NT2/D1 (cell line): ENCODE measurements around the gene TGFA.

ENCODE experiments used
- SUZ12 ChIP-seq: IDR thresholded peaks from 2 replicates; pipeline ENCODE4 v1.6.1; 2011; ENCODE audit not compliant: insufficient read length, insufficient read depth; ENCODE audit errors: extremely low read depth
- ZNF274 ChIP-seq: IDR thresholded peaks from 2 replicates; pipeline ENCODE4 v1.6.1; 2011; ENCODE audit warnings: mild to moderate bottlenecking, low read depth, low read length

DNA sequence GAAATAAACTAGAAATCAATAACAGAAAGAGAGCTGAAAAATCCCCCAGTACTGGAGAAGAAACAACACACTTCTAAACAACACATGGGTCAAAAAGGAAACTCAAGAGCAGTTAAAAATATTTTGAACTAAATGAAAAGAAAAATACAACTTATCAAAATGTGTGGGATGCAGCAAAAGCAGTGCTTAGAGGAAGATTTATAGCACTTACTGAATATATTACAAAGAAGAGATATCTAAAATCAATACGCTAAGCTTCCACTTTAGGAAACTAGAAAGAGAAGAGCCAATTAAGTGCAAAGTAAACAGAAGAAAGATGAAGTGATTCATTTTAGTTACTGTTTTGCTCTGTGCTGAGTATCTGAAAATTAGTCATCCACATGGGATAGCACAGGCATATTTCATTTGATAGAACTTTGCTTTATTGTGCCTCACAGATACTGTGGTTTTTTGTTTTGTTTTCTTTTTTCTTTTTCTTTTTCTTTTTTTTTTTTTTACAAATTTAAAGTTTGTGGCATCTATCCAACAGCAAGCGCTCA lies 17.0 kb downstream of the TGFA start:
- TF ChIP-seq SUZ12 (no peak), ZNF274 (no peak)
